GM12878 (cell line): ENCODE results near the gene TMEM167A. TPM values are rescaled to one million over a fixed set of nuclear protein-coding genes. Genes with fewer than 3 reads are reported as not detected.

Source experiments
- ATAC-seq: fragments of 200-7000 bp; cut with Tn5 transposase; 3 replicates; pipeline ENCODE4 v1.9.1; 2020; ENCODE audit warnings: mild to moderate bottlenecking, moderate library complexity
- BruUV-seq: library from RNA; stranded (reverse); fragments of 400-500 nt; replicated peaks from 2 replicates; lab custom pipeline; 2021; lab: Mats Ljungman, UMichigan
- CTCF ChIA-PET: fragments of 300-600 bp; sonication (Branson Sonifier 250); formaldehyde crosslinking; extraction: SDS; loops from one replicate; lab custom pipeline; 2021; ENCODE audit warnings: inconsistent platforms; lab: Yijun Ruan, JAX
- POLR2A ChIA-PET: fragments of 350-600 bp; formaldehyde crosslinking; extraction: SDS; loops from one replicate; lab custom pipeline; 2021; ENCODE audit warnings: inconsistent platforms; lab: Charles Lee
- RAD21 ChIA-PET: fragments of 300-600 bp; sonication (Branson Sonifier 250); formaldehyde crosslinking; loops from one replicate; lab custom pipeline; 2023; ENCODE audit warnings: antibody characterized with exemption; ENCODE audit not compliant: unreplicated experiment; lab: Charles Lee
- SMC1A ChIA-PET: fragments of 300-600 bp; sonication (Branson Sonifier 250); formaldehyde crosslinking; loops from one replicate; lab custom pipeline; 2023; ENCODE audit not compliant: unreplicated experiment, uncharacterized antibody; lab: Charles Lee
- DNase-seq: peaks from one replicate; pipeline ENCODE4 v3.0.0-alpha.2; 2011; ENCODE audit warnings: low read depth, low spot score
- FAIRE-seq: peaks from 3 replicates; lab custom pipeline; 2011; peaks lifted over from hg19 to GRCh38; lab: Jason Lieb, UNC
- H2AFZ ChIP-seq: 2 replicates; pipeline ENCODE4 v1.6.0; 2011; ENCODE audit warnings: low read depth, low read length, control low read depth; ENCODE audit not compliant: control insufficient read depth
- H3K27ac ChIP-seq: 2 replicates; pipeline ENCODE4 v1.5.1; 2011; ENCODE audit warnings: control low read depth; ENCODE audit not compliant: control insufficient read depth, insufficient read depth
- H3K27me3 ChIP-seq, 2 experiments: replicated peaks in 1 of 2; 2 replicates each; pipeline versions ENCODE4 v1.6.0 to v1.6.1; 2011; ENCODE audit warnings: low read length in 1 of 2; ENCODE audit not compliant: control insufficient read depth in 2 of 2, insufficient read depth in 2 of 2
- H3K36me3 ChIP-seq, 2 experiments: 2 replicates each; pipeline ENCODE4 v1.5.1; 2011; ENCODE audit warnings: low read length in 1 of 2; ENCODE audit not compliant: control insufficient read depth in 2 of 2, insufficient read depth in 2 of 2
- H3K4me1 ChIP-seq: 2 replicates; pipeline ENCODE4 v1.6.1; 2011; ENCODE audit warnings: mild to moderate bottlenecking, low read length, moderate library complexity, mixed read lengths; ENCODE audit not compliant: control insufficient read depth, insufficient read depth
- H3K4me2 ChIP-seq: 2 replicates; pipeline ENCODE4 v1.6.0; 2011; ENCODE audit warnings: control low read depth; ENCODE audit not compliant: control insufficient read depth, insufficient read depth
- H3K4me3 ChIP-seq: fragments of 200-600 bp; sonication (generic); 2 replicates; pipeline ENCODE4 v1.5.1; 2016
- H3K79me2 ChIP-seq: 2 replicates; pipeline ENCODE4 v1.6.0; 2011; ENCODE audit warnings: low read length; ENCODE audit not compliant: control insufficient read depth, insufficient read depth
- H3K9ac ChIP-seq: 2 replicates; pipeline ENCODE4 v1.8.0; 2011; ENCODE audit warnings: low read length, control low read depth, mixed read lengths; ENCODE audit not compliant: control insufficient read depth, insufficient read depth
- H3K9me3 ChIP-seq: replicated peaks from 3 replicates; pipeline ENCODE4 v1.5.1; 2011; ENCODE audit warnings: mild to moderate bottlenecking, low read length; ENCODE audit not compliant: control insufficient read depth, insufficient read depth
- H4K20me1 ChIP-seq: 2 replicates; pipeline ENCODE4 v1.6.0; 2011; ENCODE audit not compliant: control insufficient read depth, insufficient read depth
- BHLHE40 ChIP-seq, 2 experiments: fragments of 450-650 bp in 1 of 2; IDR thresholded peaks; 2 replicates each; pipeline ENCODE4 v1.6.1; 2011 to 2017; ENCODE audit warnings: low read depth in 2 of 2, borderline replicate concordance in 1 of 2, improper control_type of control experiment in 1 of 2, low read length in 1 of 2, mild to moderate bottlenecking in 1 of 2
- CEBPB ChIP-seq, 2 experiments: fragments of 150-350 bp in 1 of 2; IDR thresholded peaks; 2 replicates each; pipeline ENCODE4 v1.6.1; 2012 to 2014; ENCODE audit warnings: low read depth in 2 of 2, low read length in 2 of 2, borderline replicate concordance in 1 of 2, inconsistent platforms in 1 of 2
- CHD1 ChIP-seq: IDR thresholded peaks from 2 replicates; pipeline ENCODE4 v1.6.1; 2012; ENCODE audit warnings: low read depth, low read length, improper control_type of control experiment
- CREM ChIP-seq: IDR thresholded peaks from 2 replicates; pipeline ENCODE4 v1.6.1; 2014; ENCODE audit warnings: antibody characterized with exemption, low read depth
- IKZF2 ChIP-seq, 2 experiments: fragments of 450-650 bp; IDR thresholded peaks; 2 replicates each; pipeline ENCODE4 v1.6.1; 2017; ENCODE audit warnings: mild to moderate bottlenecking in 2 of 2, moderate library complexity in 2 of 2
- NR2C2 ChIP-seq: IDR thresholded peaks from 2 replicates; pipeline ENCODE4 v1.6.1; 2011; ENCODE audit warnings: borderline replicate concordance, low read depth; ENCODE audit not compliant: control insufficient read depth, insufficient read length
- PML ChIP-seq: IDR thresholded peaks from 2 replicates; pipeline ENCODE4 v1.6.1; 2012; ENCODE audit warnings: low read length, inconsistent platforms
- POLR2AphosphoS2 ChIP-seq: IDR thresholded peaks from 2 replicates; pipeline ENCODE4 v1.6.1; 2011; ENCODE audit warnings: low read depth, mild to moderate bottlenecking, low read length, improper control_type of control experiment, moderate library complexity
- RBBP5 ChIP-seq: fragments of 200-600 bp; sonication (generic); conservative IDR thresholded peaks from 2 replicates; pipeline ENCODE4 v1.6.1; 2016
- SPI1 ChIP-seq: IDR thresholded peaks from 2 replicates; pipeline ENCODE4 v1.6.1; 2011; ENCODE audit warnings: low read depth, mild to moderate bottlenecking, low read length, moderate library complexity, borderline replicate concordance; ENCODE audit not compliant: insufficient read depth
- TCF12 ChIP-seq: IDR thresholded peaks from 2 replicates; pipeline ENCODE4 v1.6.1; 2011; ENCODE audit warnings: low read depth, mild to moderate bottlenecking, low read length
- YBX1 ChIP-seq: fragments of 450-650 bp; IDR thresholded peaks from 2 replicates; pipeline ENCODE4 v1.6.1; 2016; ENCODE audit warnings: antibody characterized with exemption
- ZNF592 ChIP-seq: fragments of 450-650 bp; IDR thresholded peaks from 2 replicates; pipeline ENCODE4 v1.6.1; 2017; ENCODE audit warnings: mild to moderate bottlenecking, moderate library complexity
- ZNF622 ChIP-seq: fragments of 450-650 bp; IDR thresholded peaks from 2 replicates; pipeline ENCODE4 v1.6.1; 2017; ENCODE audit warnings: mild to moderate bottlenecking, inconsistent platforms
- WGBS: methylation state at CpG from one replicate; pipeline ENCODE4 v1.1.6; 2016; ENCODE audit warnings: low lambda C conversion rate; ENCODE audit not compliant: insufficient replicate concordance, insufficient coverage; ENCODE audit errors: missing lambda C conversion rate; 5-methylcytosine and 5-hydroxymethylcytosine counted together
- in situ Hi-C: fragments of 300-500 bp; cut with MboI; formaldehyde crosslinking; loops from 9 replicates; pipeline ENCODE4 v1.14.3; 2018; ENCODE audit warnings: mixed read lengths
- intact Hi-C: fragments of 100-400 bp; cut with micrococcal nuclease; formaldehyde crosslinking; loops from one replicate; pipeline ENCODE4 v1.14.2; 2022; ENCODE audit not compliant: unreplicated experiment
- polyA plus RNA-seq, 11 experiments: library from polyadenylated mRNA; depleted of rRNA in 4 of 11; unstranded in 6 of 11; stranded (reverse) in 5 of 11; fragments of >200 nt; fragmentation: Nextera tagmentation in 4 of 11; fragmentation: Illumina TruSeq in 1 of 11; extraction: Ambion mirVana in 4 of 11; extraction: Trizol in 1 of 11; gene quantifications; 1 replicate in 1 of 11; 2 replicates in 10 of 11; pipeline versions ENCODE4 v1.2.1 to v1.2.3, GENCODE V29; 2011 to 2016; ENCODE audit warnings: inconsistent platforms in 2 of 11, missing spikeins in 2 of 11, low read depth in 1 of 11
- total RNA-seq, 4 experiments: library from RNA; depleted of rRNA in 3 of 4; stranded (reverse); fragments of >200 nt in 3 of 4; fragmentation: Illumina TruSeq in 1 of 4; extraction: Trizol in 1 of 4; gene quantifications; 2 replicates each; pipeline versions ENCODE4 v1.2.1 to v1.2.3, GENCODE V29; 2013 to 2021
- TF ChIP-seq, protein P1 (sequence below): IDR thresholded peaks from 2 replicates; pipeline ENCODE4 v1.6.1; 2011; ENCODE audit warnings: borderline replicate concordance, low read depth, mild to moderate bottlenecking, moderate library complexity, low read length; ENCODE audit not compliant: insufficient read depth, poor library complexity, severe bottlenecking
- TF ChIP-seq, protein P2 (sequence below): fragments of 450-650 bp; IDR thresholded peaks from 2 replicates; pipeline ENCODE4 v1.6.1; 2018; ENCODE audit warnings: mild to moderate bottlenecking, low read depth, moderate library complexity; ENCODE audit not compliant: partially characterized antibody

The TMEM167A gene
- total and polyA plus RNA-seq, 10 of the 15 experiments (the other 5 are each of a cell fraction or from before 2014, with no cell fraction given), result 29.5 to 363 (median 85.6) TPM

GRCh38 chr5:83126501-83126900 lies 49.3 kb upstream of the TMEM167A start (continued):
- TF ChIP-seq ZNF592, result no peak

GRCh38 chr5:83125560-83125959 lies 48.4 kb upstream of the TMEM167A start:
- RAD21 ChIA-PET, result no interaction called here
- no peaks in the 10 kb centered on the region for H3K27me3 ChIP-seq
- BruUV-seq, result no TSS peak
- FAIRE-seq (no peak), ATAC-seq (no peak), DNase-seq (no peak)
- in situ Hi-C loops (no loop called here), intact Hi-C loops (no loop called here)
- H4K20me1 ChIP-seq, result no peaks in the 10 kb centered on the region
- H3K27ac ChIP-seq, result no peak overlapping the region
- POLR2A ChIA-PET, result no interaction called here
- no peaks in the 10 kb centered on the region for H3K9me3 ChIP-seq
- H3K4me1 ChIP-seq, result no peaks in the 10 kb centered on the region
- H3K4me2 ChIP-seq, result no peak overlapping the region
- H3K79me2 ChIP-seq, result no peaks in the 10 kb centered on the region
- no peaks in the 10 kb centered on the region for H3K36me3 ChIP-seq
- 88% methylated on average over 7 of the region's 7 CpGs for WGBS
- H3K9ac ChIP-seq, result no peak overlapping the region
- no peak overlapping the region for H3K4me3 ChIP-seq
- CTCF ChIA-PET, result interaction anchor here (0.7 kb wide), 1 partner anchor 9 kb away, joined by 3 read pairs; no protein-coding TSS in a partner anchor
- SMC1A ChIA-PET, result no interaction called here
- no peak overlapping the region for H2AFZ ChIP-seq
- TF ChIP-seq YBX1 (no peak), IKZF2 (IDR thresholded peaks at IDR 0.05) (no peak), POLR2AphosphoS2 (no peak), CHD1 (no peak), TCF12 (no peak), NR2C2 (no peak), ZNF622 (no peak), CEBPB (IDR thresholded peaks at IDR 0.05; ENCODE audit: borderline replicate concordance in 1 of 2, low read depth in 2 of 2, low read length in 2 of 2) (no peak), SPI1 (no peak), BHLHE40 (IDR thresholded peaks at IDR 0.05; ENCODE audit: borderline replicate concordance in 1 of 2, low read depth in 2 of 2, low read length in 1 of 2) (no peak), RBBP5 (no peak), CREM (no peak), PML (no peak)
- TF ChIP-seq, protein P1, sequence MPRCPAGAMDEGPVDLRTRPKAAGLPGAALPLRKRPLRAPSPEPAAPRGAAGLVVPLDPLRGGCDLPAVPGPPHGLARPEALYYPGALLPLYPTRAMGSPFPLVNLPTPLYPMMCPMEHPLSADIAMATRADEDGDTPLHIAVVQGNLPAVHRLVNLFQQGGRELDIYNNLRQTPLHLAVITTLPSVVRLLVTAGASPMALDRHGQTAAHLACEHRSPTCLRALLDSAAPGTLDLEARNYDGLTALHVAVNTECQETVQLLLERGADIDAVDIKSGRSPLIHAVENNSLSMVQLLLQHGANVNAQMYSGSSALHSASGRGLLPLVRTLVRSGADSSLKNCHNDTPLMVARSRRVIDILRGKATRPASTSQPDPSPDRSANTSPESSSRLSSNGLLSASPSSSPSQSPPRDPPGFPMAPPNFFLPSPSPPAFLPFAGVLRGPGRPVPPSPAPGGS, result no peak
- TF ChIP-seq, protein P2, sequence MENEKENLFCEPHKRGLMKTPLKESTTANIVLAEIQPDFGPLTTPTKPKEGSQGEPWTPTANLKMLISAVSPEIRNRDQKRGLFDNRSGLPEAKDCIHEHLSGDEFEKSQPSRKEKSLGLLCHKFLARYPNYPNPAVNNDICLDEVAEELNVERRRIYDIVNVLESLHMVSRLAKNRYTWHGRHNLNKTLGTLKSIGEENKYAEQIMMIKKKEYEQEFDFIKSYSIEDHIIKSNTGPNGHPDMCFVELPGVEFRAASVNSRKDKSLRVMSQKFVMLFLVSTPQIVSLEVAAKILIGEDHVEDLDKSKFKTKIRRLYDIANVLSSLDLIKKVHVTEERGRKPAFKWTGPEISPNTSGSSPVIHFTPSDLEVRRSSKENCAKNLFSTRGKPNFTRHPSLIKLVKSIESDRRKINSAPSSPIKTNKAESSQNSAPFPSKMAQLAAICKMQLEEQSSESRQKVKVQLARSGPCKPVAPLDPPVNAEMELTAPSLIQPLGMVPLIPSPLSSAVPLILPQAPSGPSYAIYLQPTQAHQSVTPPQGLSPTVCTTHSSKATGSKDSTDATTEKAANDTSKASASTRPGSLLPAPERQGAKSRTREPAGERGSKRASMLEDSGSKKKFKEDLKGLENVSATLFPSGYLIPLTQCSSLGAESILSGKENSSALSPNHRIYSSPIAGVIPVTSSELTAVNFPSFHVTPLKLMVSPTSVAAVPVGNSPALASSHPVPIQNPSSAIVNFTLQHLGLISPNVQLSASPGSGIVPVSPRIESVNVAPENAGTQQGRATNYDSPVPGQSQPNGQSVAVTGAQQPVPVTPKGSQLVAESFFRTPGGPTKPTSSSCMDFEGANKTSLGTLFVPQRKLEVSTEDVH, result no peak
